ENCODE results near the gene MYOF. TPM values are rescaled to one million over a fixed set of nuclear protein-coding genes. Genes with fewer than 3 reads are reported as not detected.
A peak's percentile ranks its signal among the peaks of the same experiment; 100 is the strongest.

MYOF gene
- total RNA-seq, 1 donor from 2014 or later, result 132 TPM

GRCh38 chr10:93513091-93513490 lies 31.0 kb upstream of the MYOF start:
- TF ChIP-seq, protein P1, sequence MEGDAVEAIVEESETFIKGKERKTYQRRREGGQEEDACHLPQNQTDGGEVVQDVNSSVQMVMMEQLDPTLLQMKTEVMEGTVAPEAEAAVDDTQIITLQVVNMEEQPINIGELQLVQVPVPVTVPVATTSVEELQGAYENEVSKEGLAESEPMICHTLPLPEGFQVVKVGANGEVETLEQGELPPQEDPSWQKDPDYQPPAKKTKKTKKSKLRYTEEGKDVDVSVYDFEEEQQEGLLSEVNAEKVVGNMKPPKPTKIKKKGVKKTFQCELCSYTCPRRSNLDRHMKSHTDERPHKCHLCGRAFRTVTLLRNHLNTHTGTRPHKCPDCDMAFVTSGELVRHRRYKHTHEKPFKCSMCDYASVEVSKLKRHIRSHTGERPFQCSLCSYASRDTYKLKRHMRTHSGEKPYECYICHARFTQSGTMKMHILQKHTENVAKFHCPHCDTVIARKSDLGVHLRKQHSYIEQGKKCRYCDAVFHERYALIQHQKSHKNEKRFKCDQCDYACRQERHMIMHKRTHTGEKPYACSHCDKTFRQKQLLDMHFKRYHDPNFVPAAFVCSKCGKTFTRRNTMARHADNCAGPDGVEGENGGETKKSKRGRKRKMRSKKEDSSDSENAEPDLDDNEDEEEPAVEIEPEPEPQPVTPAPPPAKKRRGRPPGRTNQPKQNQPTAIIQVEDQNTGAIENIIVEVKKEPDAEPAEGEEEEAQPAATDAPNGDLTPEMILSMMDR (IDR thresholded peaks at IDR 0.05), result no peak
- Histone ChIP-seq H3K27me3 (no peaks in the 10 kb centered on the region), H3K36me3 (no peaks in the 10 kb centered on the region), H3K9me3 (no peaks in the 10 kb centered on the region), H3K27ac (no peak overlapping the region), H3K4me3 (no peak overlapping the region), H3K4me1 (peaks cover 16% of the 10 kb centered on the region)
- ATAC-seq (no peak), DNase-seq (no peak)
- intact Hi-C loops (cut with DNase I), result no loop called here

- DNase-seq (no peak), ATAC-seq (no peak)
- no peak overlapping the region for H3K27ac ChIP-seq
- H3K4me3 ChIP-seq, result no peak overlapping the region
- no peaks in the 10 kb centered on the region for H3K36me3 ChIP-seq
- intact Hi-C loops (cut with DNase I), result no loop called here
- no peaks in the 10 kb centered on the region for H3K27me3 ChIP-seq
- H3K4me1 ChIP-seq, result peaks cover 16% of the 10 kb centered on the region
- no peaks in the 10 kb centered on the region for H3K9me3 ChIP-seq
- TF ChIP-seq, protein P1 (IDR thresholded peaks at IDR 0.05), result no peak
Measured at GRCh38 chr10:93512565-93512964, 30.4 kb upstream of the MYOF start.

DNA sequence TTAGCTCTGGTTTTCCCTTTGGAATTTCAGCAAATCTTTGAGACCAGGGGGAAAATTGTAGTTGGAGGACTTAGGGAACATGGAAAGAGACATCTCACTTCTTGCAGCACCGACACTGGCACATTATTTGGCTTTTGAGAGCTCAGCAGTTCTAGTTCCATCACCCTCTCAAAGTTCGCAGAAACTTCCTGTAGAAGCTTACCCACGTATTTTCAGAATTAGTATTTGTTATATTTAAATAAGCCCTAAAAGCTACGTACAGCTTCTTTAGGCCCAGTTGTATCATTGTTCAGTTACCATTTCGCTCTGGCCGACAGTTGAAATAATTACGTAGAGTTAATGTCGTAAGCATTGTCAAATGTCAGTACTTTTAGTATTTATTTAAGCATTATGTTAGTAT lies 27.7 kb upstream of the MYOF start:
- H3K36me3 ChIP-seq, result no peaks in the 10 kb centered on the region
- TF ChIP-seq, protein P1 (IDR thresholded peaks at IDR 0.05), result no peak
- ATAC-seq (no peak), DNase-seq (no peak)
- intact Hi-C loops (cut with DNase I), result no loop called here
- H3K27ac ChIP-seq, result no peak overlapping the region
- H3K4me1 ChIP-seq, result peaks cover 7% of the 10 kb centered on the region
- no peaks in the 10 kb centered on the region for H3K27me3 ChIP-seq
- H3K4me3 ChIP-seq, result no peak overlapping the region
- no peaks in the 10 kb centered on the region for H3K9me3 ChIP-seq

DNA sequence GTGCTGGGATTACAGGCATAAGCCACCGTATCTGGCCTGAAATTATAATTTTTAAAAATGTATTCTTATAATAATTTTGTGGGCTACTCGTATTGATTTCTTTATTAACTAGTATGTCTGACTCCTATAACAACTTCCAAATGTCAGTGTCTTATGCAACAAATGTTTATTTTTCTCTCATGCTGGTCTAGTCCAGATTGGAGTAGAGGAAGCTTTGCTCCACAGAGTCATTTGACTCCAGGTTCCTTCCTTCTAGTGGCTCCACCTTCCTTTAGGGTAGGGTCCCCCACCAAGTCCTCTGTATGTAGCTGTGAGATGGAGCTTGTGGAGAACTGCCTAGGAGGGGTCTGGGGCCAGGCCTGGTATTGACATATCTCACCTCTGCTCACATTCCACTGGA lies 22.9 kb upstream of the MYOF start:
- ATAC-seq (peak; percentile 23), DNase-seq (no peak)
- Histone ChIP-seq H3K36me3 (no peaks in the 10 kb centered on the region), H3K4me1 (no peaks in the 10 kb centered on the region), H3K27ac (no peak overlapping the region), H3K27me3 (no peaks in the 10 kb centered on the region), H3K4me3 (no peak overlapping the region), H3K9me3 (no peaks in the 10 kb centered on the region)
- TF ChIP-seq, protein P1 (IDR thresholded peaks at IDR 0.05), result no peak
- intact Hi-C loops (cut with DNase I), result no loop called here

- no peak overlapping the region for H3K27ac ChIP-seq
- DNase-seq (no peak), ATAC-seq (no peak)
- H3K4me3 ChIP-seq, result no peak overlapping the region
- H3K27me3 ChIP-seq, result no peaks in the 10 kb centered on the region
- no peaks in the 10 kb centered on the region for H3K36me3 ChIP-seq
- no peaks in the 10 kb centered on the region for H3K4me1 ChIP-seq
- TF ChIP-seq, protein P1 (IDR thresholded peaks at IDR 0.05), result no peak
- H3K9me3 ChIP-seq, result no peaks in the 10 kb centered on the region
- intact Hi-C loops (cut with DNase I), result no loop called here
Measured at GRCh38 chr10:93503075-93503474, 20.9 kb upstream of the MYOF start.

GRCh38 chr10:93501650-93502049 lies 19.5 kb upstream of the MYOF start:
- no peak for ATAC-seq
- no peaks in the 10 kb centered on the region for H3K36me3 ChIP-seq
- intact Hi-C loops (cut with DNase I), result no loop called here

More at GRCh38 chr10:93501650-93502049, 19.5 kb upstream of the MYOF start:
- H3K4me3 ChIP-seq, result no peak overlapping the region
- H3K4me1 ChIP-seq, result peaks cover 2% of the 10 kb centered on the region
- DNase-seq, result no peak
- H3K27me3 ChIP-seq, result no peaks in the 10 kb centered on the region
- no peaks in the 10 kb centered on the region for H3K9me3 ChIP-seq
- no peak overlapping the region for H3K27ac ChIP-seq
- TF ChIP-seq, protein P1 (IDR thresholded peaks at IDR 0.05), result no peak

All from upper lobe of right lung (tissue), 1 donor.